H9 (cell line): ENCODE results near the gene IGFBP1. TPM values are rescaled to one million over a fixed set of nuclear protein-coding genes. Genes with fewer than 3 reads are reported as not detected.

Experiments used
- DNase-seq: peaks from one replicate; pipeline ENCODE4 v3.0.0-alpha.2; 2017
- H2AFZ ChIP-seq: one replicate; pipeline ENCODE4 v1.6.1; 2013; ENCODE audit warnings: mild to moderate bottlenecking, low read length, control low read depth, moderate library complexity
- H2AK5ac ChIP-seq: 2 replicates; pipeline ENCODE4 v1.6.1; 2013; ENCODE audit warnings: low read length, control low read depth, mixed read lengths; ENCODE audit not compliant: insufficient read length
- H2BK120ac ChIP-seq: one replicate; pipeline ENCODE4 v1.6.1; 2013; ENCODE audit warnings: low read depth, mild to moderate bottlenecking, low read length, control low read depth, inconsistent platforms; ENCODE audit not compliant: poor library complexity, severe bottlenecking
- H2BK12ac ChIP-seq: 2 replicates; pipeline ENCODE4 v1.6.1; 2013; ENCODE audit warnings: low read length, control low read depth, mixed read lengths, low read depth; ENCODE audit not compliant: insufficient read length
- H2BK15ac ChIP-seq: 2 replicates; pipeline ENCODE4 v1.6.1; 2013; ENCODE audit warnings: low read depth, low read length, control low read depth
- H2BK20ac ChIP-seq: one replicate; pipeline ENCODE4 v1.6.1; 2013; ENCODE audit warnings: low read depth, mild to moderate bottlenecking, low read length, control low read depth, inconsistent platforms; ENCODE audit not compliant: poor library complexity, severe bottlenecking
- H2BK5ac ChIP-seq: 2 replicates; pipeline ENCODE4 v1.6.1; 2013; ENCODE audit warnings: low read length, control low read depth, mixed read lengths; ENCODE audit not compliant: insufficient read length
- H3K14ac ChIP-seq: 2 replicates; pipeline ENCODE4 v1.6.1; 2013; ENCODE audit warnings: low read length, control low read depth; ENCODE audit not compliant: insufficient read depth
- H3K18ac ChIP-seq: 2 replicates; pipeline ENCODE4 v1.6.1; 2013; ENCODE audit warnings: low read depth, mild to moderate bottlenecking, mixed read lengths, low read length, control low read depth; ENCODE audit not compliant: insufficient read length
- H3K23ac ChIP-seq: 2 replicates; pipeline ENCODE4 v1.6.1; 2013; ENCODE audit warnings: low read length, control low read depth, mixed read lengths, low read depth; ENCODE audit not compliant: insufficient read length
- H3K23me2 ChIP-seq: 2 replicates; pipeline ENCODE4 v1.6.1; 2013; ENCODE audit warnings: low read depth, mild to moderate bottlenecking, mixed read lengths, low read length, control low read depth; ENCODE audit not compliant: insufficient read length, poor library complexity, severe bottlenecking
- H3K27ac ChIP-seq: 2 replicates; pipeline ENCODE4 v1.5.1; 2013; ENCODE audit warnings: low read length, control low read depth, mixed read lengths, low read depth; ENCODE audit not compliant: insufficient read length
- H3K27me3 ChIP-seq: 2 replicates; pipeline ENCODE4 v1.6.1; 2013; ENCODE audit warnings: low read length, control low read depth, inconsistent platforms; ENCODE audit not compliant: insufficient read depth
- H3K4ac ChIP-seq: 2 replicates; pipeline ENCODE4 v1.6.1; 2013; ENCODE audit warnings: low read depth, mild to moderate bottlenecking, control low read depth, inconsistent platforms, low read length, moderate library complexity
- H3K4me1 ChIP-seq: 2 replicates; pipeline ENCODE4 v1.6.1; 2013; ENCODE audit warnings: low read length, control low read depth, inconsistent platforms; ENCODE audit not compliant: insufficient read depth
- H3K4me2 ChIP-seq: 2 replicates; pipeline ENCODE4 v1.6.1; 2013; ENCODE audit warnings: low read length, control low read depth, mixed read lengths; ENCODE audit not compliant: insufficient read length, insufficient read depth
- H3K56ac ChIP-seq: 2 replicates; pipeline ENCODE4 v1.6.1; 2013; ENCODE audit warnings: low read depth, mild to moderate bottlenecking, mixed read lengths, low read length, control low read depth; ENCODE audit not compliant: insufficient read length
- H3K79me1 ChIP-seq: 2 replicates; pipeline ENCODE4 v1.6.1; 2013; ENCODE audit warnings: low read depth, mild to moderate bottlenecking, moderate library complexity, low read length, control low read depth, inconsistent platforms; ENCODE audit not compliant: insufficient read depth, poor library complexity, severe bottlenecking
- H3K79me2 ChIP-seq: 2 replicates; pipeline ENCODE4 v1.6.1; 2013; ENCODE audit warnings: low read length, control low read depth, inconsistent platforms; ENCODE audit not compliant: insufficient read depth
- H3K9ac ChIP-seq: 2 replicates; pipeline ENCODE4 v1.6.1; 2013; ENCODE audit warnings: low read length, control low read depth, mixed read lengths; ENCODE audit not compliant: insufficient read length; ENCODE audit errors: extremely low read depth
- H3K9me3 ChIP-seq: one replicate; pipeline ENCODE4 v1.6.1; 2013; ENCODE audit warnings: low read depth, low read length, inconsistent platforms; ENCODE audit not compliant: control insufficient read depth
- H3T11ph ChIP-seq: one replicate; pipeline ENCODE4 v1.6.1; 2013; ENCODE audit warnings: mild to moderate bottlenecking, low read length, control low read depth, inconsistent platforms
- H4K20me1 ChIP-seq: one replicate; pipeline ENCODE4 v1.6.1; 2013; ENCODE audit not compliant: control insufficient read depth, insufficient read length, insufficient read depth
- H4K5ac ChIP-seq: 2 replicates; pipeline ENCODE4 v1.6.1; 2013; ENCODE audit warnings: low read depth, mild to moderate bottlenecking, mixed read lengths, low read length, control low read depth; ENCODE audit not compliant: insufficient read length
- H4K8ac ChIP-seq: replicated peaks from 2 replicates; pipeline ENCODE4 v1.6.1; 2013; ENCODE audit warnings: low read length, control low read depth, mixed read lengths, low read depth; ENCODE audit not compliant: insufficient read length
- H4K91ac ChIP-seq: 2 replicates; pipeline ENCODE4 v1.6.1; 2013; ENCODE audit warnings: low read depth, mild to moderate bottlenecking, moderate library complexity, mixed read lengths, low read length, control low read depth; ENCODE audit not compliant: insufficient read length
- H3K27ac Mint-ChIP-seq, 3 experiments: 2 replicates in 2 of 3; 3 replicates in 1 of 3; pipeline ENCODE4 v1.8.0; 2020 to 2021; ENCODE audit warnings: mixed read lengths in 3 of 3, mild to moderate bottlenecking in 1 of 3, moderate library complexity in 1 of 3
- H3K27me3 Mint-ChIP-seq: 2 replicates; pipeline ENCODE4 v1.8.0; 2021; ENCODE audit warnings: low read depth, mild to moderate bottlenecking, moderate library complexity, mixed read lengths
- H3K36me3 Mint-ChIP-seq, 3 experiments: 2 replicates in 2 of 3; 3 replicates in 1 of 3; pipeline ENCODE4 v1.8.0; 2020 to 2021; ENCODE audit warnings: low read depth in 3 of 3, mixed read lengths in 3 of 3; ENCODE audit not compliant: insufficient read depth in 1 of 3
- H3K4me1 Mint-ChIP-seq, 2 experiments: 2 replicates each; pipeline ENCODE4 v1.8.0; 2020; ENCODE audit warnings: mixed read lengths in 2 of 2
- H3K4me3 Mint-ChIP-seq, 2 experiments: 2 replicates in 1 of 2; 3 replicates in 1 of 2; pipeline ENCODE4 v1.8.0; 2020 to 2021; ENCODE audit warnings: mild to moderate bottlenecking in 2 of 2, mixed read lengths in 2 of 2, moderate library complexity in 1 of 2
- H3K9me3 Mint-ChIP-seq, 2 experiments: 2 replicates in 1 of 2; 3 replicates in 1 of 2; pipeline ENCODE4 v1.8.0; 2020; ENCODE audit warnings: mild to moderate bottlenecking in 2 of 2, mixed read lengths in 2 of 2, moderate library complexity in 1 of 2
- CTCF ChIP-seq: fragments of 200-600 bp; sonication (generic); conservative IDR thresholded peaks from 3 replicates; pipeline ENCODE4 v1.8.0; 2021; ENCODE audit warnings: antibody characterized with exemption, mild to moderate bottlenecking
- WGBS: extraction: QIAGEN DNeasy Blood & Tissue Kit; methylation state at CpG from one replicate; pipeline ENCODE4 v1.1.7; 2013; ENCODE audit warnings: missing lambda C conversion rate, low lambda C conversion rate, mixed read lengths; ENCODE audit not compliant: insufficient read length; ENCODE audit errors: extremely low coverage; 5-methylcytosine and 5-hydroxymethylcytosine counted together
- total RNA-seq: library from RNA; stranded (reverse); gene quantifications from 2 replicates; pipeline ENCODE4 v1.2.1, GENCODE V29; 2021

The IGFBP1 gene
- total RNA-seq, 1 experiment from 2014 or later = not detected

- Histone ChIP-seq H3K23ac (no peak overlapping the region), H3K23me2 (no peaks in the 10 kb centered on the region), H2BK20ac (no peak overlapping the region), H2AK5ac (no peak overlapping the region), H2BK12ac (no peak overlapping the region), H3K79me2 (no peaks in the 10 kb centered on the region), H3K14ac (no peak overlapping the region; the same call in 1 of the 2 replicates), H4K20me1 (no peaks in the 10 kb centered on the region), H4K8ac (no peak overlapping the region), H3K27me3 (peaks cover 8% of the 10 kb centered on the region; the same call in 1 of the 2 replicates), H3K27ac (no peak overlapping the region), H2AFZ (no peak overlapping the region), H3K56ac (no peak overlapping the region), H3T11ph (no peak overlapping the region), H4K5ac (no peak overlapping the region), H2BK5ac (no peak overlapping the region), H3K4me2 (no peak overlapping the region), H2BK120ac (no peak overlapping the region), H3K18ac (no peak overlapping the region), H2BK15ac (no peak overlapping the region), H3K4me1 (peaks cover 3% of the 10 kb centered on the region), H3K9me3 (no peaks in the 10 kb centered on the region), H3K9ac (no peak overlapping the region), H3K4ac (no peak overlapping the region), H3K79me1 (no peaks in the 10 kb centered on the region), H4K91ac (no peak overlapping the region)
- no CpG with 5 or more reads among the region's 4 CpGs for whole genome bisulfite sequencing
- Mint-ChIP-seq H3K9me3 (no peaks in the 10 kb centered on the region), H3K36me3 (no peaks in the 10 kb centered on the region), H3K4me1 (peaks cover 6 to 9% of the 10 kb centered on the region in 2 experiments), H3K27me3 (peaks cover 54% of the 10 kb centered on the region), H3K4me3 (no peak overlapping the region), H3K27ac (no peak overlapping the region)
- DNase-seq = no peak
- TF ChIP-seq CTCF = no peak
Measured at GRCh38 chr7:45893996-45894664, 5.8 kb downstream of the IGFBP1 start.
